ENCODE measurements around the gene TBL1X.

TBL1X gene

DNA sequence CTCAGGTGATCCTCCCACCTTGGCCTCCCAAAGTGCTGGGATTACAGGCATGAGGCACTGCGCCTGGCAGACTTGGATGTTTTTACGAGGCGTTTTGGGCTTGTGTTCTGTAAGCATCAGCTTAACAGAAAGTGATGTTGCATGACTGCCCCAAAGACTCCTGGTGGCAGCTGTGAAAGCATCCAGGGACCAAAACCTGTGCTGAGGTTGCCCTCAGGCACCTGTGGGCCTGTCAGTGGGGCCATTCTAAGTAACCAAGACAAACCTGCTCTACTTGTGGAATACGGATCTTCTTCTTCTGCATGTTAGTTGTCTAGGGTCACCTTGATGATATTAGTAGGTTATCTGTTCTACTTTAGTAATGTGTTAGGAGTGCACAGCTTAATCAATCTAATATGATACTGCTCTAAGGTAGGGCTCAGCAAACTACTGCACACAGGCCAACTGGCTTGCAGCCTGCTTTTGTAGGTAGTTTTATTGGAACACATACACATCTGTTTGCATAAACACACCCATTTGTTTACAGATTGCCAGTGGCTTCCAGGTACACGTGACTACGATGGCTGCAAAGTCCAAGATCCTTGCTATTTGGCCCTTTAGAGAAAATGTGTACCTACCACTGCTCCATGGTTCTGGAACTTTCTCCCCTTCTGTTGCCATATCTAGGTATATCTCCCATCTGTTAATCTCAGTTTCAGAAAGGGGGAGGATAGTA lies 164.1 kb downstream of the TBL1X start:
- DNase-seq (ENCODE audit: low read depth in 3 of 3), result no peak

DNA sequence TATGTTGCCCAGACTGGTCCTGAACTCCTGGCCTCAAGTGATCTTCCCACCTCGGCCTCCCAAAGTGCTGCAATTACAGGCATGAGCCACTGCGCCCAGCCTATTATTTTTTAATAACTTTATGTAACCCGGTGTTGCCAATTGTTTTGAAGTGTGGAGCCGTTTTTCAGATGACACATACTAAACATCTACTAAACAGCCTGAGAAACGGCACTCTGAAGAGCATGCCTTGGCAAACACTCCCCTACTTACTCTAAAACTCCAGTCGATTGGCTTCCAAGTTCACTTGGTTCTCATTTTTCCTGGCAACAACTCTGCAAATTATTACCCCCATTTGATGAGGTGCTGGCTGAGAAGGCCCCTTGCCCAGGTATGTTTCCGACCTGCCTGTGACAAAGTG lies 169.7 kb downstream of the TBL1X start:
- DNase-seq (ENCODE audit: low read depth in 3 of 3), result no peak

DNA sequence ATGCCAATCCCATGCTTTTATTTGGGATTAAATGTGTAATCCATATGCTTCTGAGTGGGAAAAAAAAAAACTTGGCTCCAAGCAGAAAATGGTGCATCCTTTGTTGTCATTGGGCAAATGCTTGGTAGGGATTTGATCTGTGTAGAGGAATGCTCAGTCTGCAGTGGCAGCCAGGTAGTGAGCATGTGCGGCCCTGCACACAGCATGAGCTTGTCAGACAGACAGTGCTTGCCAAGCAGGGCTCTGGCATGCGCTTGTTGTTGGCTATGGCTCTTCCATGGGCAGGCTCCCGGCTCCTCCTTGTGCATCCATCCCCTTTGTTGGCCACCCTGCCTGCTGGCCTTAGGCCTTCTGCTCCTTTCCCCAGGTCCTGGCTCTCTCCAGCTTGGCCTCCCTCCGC lies 170.5 kb downstream of the TBL1X start:
- DNase-seq (ENCODE audit: low read depth in 3 of 3), result no peak

DNA sequence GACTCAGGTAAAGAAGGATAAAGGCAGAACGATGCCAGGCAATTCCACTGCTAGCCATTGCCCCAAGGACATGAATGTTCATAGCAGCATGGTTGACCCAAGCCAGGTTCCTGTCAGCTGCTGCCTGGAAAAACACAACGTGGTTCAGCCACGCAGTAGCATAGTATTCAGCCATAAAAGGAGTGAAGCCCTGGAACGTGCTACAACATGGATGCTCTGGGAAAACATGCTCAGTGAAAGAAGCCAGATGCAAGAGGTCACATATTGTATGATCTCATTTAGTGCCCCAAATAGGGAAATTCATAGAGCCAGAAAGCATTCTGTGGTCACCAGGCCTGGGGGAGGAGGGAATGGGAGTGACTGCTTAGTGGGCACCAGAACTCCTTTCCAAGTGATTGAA lies 170.9 kb downstream of the TBL1X start:
- DNase-seq (ENCODE audit: low read depth in 3 of 3), result no peak

DNA sequence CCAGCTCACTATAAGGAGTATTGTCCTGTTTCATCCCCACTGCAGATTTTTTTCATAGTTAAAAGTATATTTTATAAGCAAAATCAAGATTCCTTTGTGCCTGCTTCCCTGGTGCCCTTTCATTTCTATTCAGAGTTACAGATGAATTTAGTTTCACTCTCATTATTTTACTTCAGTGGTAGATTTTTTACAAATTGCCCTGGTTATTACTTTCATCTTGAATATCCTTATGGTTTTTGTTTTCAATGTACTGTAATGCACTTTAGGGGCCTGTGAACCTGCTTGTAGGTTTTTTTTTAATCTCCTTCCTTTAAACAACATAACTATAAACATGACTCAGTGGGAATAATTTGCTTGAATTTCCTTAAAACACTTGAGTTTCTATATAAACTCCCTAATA lies 174.0 kb downstream of the TBL1X start:
- DNase-seq (ENCODE audit: low read depth in 3 of 3), result no peak

DNA sequence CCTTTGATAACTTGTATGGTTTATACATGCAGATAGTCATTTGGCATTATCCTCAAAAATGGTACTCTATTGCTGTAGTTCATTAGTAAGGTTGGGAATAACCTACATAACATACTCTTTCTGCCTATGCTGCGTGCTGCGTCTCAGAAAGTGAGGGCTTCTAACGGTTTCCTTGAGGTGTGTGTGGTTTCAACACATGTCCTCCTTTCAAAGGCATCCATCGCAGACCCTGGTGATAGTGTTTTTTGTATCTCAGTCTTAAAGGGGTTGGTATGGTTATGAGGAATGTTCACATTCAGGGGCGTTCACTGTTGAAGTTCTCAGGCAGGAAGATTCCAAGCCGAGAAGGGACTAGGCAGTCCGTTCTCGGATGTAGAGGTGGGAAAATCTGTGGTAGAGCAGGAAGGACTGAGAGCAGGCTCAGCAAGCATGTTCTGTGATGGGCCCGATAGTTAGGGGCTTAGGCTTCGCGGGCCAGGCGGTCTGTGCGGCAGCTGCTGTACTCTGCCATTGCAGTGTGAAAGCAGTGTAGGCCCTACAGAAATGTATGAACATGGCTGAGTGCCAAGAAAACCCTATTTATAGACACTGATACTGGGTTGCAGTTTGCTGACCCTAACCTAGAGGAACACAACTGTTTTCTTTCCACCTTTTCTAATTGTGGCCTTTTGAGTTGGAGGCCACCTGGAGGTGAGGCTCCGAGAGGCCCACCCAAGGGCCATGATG lies 177.6 kb downstream of the TBL1X start:
- DNase-seq (ENCODE audit: low read depth in 3 of 3), result no peak

DNA sequence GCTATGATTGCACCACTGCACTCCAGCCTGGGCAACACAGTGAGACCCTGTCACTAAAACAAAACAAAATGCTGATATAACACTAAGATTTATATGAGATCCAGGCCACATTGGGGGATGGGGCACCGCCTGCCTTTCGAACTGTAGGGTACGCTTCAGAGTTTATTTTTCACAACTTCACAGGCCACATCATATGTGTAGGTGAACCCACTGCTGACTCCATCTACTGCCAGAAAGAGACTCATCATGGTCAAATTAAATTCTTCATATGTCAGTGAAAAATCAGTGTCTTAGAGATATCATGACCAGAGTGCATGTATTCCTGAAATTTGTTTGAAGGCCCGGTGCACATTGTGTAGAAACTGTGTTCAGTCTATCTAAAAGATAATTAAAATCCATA lies 178.9 kb downstream of the TBL1X start:
- no peak for DNase-seq (ENCODE audit: low read depth in 3 of 3)

DNA sequence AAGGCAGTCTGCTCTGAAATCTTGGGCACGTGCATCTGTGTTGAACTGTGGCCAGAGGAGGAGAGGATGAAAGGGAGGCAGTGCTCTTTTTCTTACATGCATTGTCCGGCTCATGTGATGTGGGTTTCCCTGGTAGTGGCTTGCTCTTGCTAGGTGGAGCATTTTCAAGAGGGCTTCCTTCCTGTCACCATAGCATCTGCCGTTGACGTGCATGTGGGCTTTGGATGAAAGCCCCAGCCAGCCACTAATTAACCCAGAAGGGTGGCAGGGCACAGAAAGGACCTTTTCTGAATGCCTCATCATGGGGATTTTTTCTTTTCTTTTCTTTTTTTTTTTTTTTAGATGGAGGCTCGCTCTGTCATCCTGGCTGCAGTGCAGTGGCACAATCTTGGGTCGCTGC lies 179.5 kb downstream of the TBL1X start:
- no peak for DNase-seq (ENCODE audit: low read depth in 3 of 3)

DNA sequence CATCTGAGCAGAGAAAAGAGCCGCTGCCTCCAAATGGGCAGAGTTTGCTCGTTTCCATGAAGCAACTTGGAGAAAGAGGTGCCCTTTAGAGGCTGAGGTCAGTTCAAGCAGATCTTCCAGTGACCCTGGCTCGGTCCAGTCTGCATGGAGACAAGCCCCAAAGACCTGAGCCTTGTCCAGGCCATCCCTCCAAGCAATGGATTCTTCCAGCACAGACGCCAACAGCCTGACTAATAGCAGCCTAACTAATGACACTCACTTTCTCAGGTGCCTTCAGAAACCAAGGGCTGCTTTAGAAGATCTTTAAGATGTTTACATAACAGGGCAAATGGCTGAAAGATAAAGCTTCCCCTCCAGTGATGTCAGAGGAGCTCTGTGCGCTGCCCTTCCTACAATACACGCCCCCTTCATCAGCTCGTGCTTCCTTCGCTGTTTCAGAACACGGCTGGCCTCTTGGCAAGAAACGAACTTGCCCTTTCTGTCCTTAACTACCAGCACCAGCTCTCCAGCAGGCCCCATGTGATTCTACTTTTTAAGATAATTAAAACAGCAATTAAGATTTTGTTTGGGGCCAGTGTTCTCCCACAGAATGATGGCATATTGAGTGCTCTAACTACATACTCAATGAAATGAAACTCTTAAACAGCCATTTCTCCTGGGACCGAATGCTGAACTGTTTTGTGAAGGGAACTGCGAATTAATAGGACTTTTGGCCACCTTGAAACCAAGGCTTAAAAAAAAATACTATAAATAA lies 181.8 kb downstream of the TBL1X start:
- DNase-seq (ENCODE audit: low read depth in 3 of 3), result no peak

DNA sequence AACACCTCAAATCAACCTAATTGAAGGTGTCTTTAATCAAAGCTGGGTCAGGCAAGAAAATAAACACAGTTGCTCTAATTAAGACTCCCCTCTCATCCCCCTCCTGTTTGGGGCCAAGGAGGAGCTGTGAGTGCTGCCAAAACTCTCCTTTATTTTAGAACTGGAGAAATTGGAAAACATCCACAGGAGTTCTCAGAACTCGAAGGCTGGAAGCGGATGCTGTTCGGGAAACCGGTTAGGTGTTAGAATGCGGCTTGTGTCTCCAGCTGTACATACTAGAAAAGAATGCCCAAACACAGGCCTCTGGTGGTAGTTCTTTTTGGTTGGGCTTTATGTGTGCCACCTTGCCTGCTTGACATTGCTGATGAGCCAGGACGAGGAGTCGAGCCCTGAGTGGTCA lies 182.6 kb downstream of the TBL1X start:
- no peak for DNase-seq (ENCODE audit: low read depth in 3 of 3)

DNA sequence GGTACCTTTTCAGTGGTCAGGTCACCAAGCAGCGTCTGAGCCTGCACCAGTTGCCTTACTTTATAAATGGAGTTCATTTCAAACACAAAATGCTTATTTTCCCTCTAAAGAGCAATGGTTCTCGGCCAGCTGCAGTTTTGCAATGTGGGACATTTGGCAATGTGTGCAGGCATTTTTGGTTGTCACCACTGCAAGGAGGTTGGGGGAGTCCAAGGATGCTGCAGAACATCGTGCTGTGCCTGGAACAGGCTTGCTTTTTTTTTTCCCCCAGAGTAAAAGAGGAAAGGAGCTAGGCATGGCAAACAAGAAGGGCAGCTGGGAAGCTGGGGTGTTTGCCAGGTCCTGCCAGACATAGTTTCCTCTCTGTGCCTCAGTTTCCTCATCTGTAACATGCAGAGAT lies 185.2 kb downstream of the TBL1X start:
- DNase-seq (ENCODE audit: low read depth in 3 of 3), result no peak

DNA sequence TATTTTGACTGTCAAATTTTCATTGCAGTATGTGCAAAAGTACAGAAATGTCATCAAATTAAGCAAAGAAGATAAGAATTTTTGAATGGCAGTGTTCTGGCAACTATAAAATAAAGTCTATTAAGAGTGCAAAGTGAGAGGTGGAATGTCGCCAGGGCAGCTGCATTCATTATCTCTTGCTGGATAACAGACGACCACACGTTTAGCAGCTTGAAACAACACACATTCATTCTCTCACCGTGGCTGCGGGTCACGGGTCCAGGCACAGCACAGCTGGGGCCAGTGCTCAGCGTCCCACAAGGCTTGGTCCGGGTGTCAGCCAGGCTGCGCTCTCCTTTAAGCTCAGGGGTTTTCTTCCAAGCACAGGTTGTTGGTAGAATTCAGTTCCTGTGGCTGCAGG lies 186.9 kb downstream of the TBL1X start:
- no peak for DNase-seq (ENCODE audit: low read depth in 3 of 3)

DNA sequence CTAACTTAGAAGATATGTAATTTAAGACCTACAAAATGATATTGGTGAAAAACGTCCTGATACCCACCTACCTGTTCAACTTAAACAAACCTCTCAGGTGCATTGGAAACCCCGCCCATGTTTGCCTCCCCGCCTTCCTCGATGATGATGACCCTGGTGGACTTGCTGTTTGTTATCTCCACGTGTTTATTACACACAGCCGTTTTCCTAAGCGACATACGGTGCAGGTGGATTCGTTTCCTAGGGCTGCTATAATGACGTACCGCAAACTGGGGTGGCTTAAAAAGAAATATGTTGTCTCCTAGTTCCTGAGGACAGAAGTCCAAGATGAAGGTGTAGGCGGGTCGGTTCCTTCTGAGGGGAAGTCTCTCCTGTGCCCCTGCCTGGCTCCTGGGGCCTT lies 190.1 kb downstream of the TBL1X start:
- DNase-seq (ENCODE audit: low read depth in 3 of 3), result no peak

DNA sequence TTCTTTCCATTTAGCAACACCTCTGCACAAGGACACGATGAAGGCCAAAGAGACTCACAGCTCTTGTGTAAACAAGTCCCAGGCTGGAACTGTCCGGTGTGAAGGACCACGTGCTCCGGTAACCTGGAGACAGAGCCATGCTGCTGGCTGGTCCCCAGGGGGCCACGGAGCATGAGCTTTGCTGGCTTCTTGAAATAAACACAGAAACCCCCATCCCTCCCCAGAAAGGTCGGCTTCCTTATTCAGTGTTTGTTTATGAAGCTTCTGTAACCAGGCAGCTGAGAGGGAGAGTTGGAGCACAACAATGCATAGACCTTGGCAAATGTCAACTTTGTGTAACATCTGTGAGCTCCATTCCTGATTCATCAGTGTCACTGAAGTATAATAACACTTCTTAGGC lies 191.4 kb downstream of the TBL1X start:
- no peak for DNase-seq (ENCODE audit: low read depth in 3 of 3)

DNA sequence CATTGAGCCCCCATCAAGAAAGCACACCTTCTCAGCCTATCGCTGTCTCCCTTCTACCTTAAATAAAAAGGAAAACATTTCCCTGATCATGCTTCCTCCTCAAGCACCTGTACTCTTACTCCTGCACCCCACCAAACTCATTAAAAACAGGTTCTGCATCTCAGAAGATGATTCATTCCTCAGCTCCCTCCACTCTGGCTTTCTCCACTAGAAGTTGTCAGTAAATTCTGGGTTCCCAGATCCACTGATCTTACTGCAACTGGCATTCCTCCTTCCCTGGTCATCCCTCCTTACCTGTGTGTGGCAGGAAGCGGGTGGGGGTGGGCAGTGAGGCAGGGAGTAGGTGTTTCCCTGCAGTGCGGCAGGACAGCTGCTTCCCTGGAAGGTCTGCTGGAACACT lies 192.0 kb downstream of the TBL1X start:
- DNase-seq (ENCODE audit: low read depth in 3 of 3), result no peak

DNA sequence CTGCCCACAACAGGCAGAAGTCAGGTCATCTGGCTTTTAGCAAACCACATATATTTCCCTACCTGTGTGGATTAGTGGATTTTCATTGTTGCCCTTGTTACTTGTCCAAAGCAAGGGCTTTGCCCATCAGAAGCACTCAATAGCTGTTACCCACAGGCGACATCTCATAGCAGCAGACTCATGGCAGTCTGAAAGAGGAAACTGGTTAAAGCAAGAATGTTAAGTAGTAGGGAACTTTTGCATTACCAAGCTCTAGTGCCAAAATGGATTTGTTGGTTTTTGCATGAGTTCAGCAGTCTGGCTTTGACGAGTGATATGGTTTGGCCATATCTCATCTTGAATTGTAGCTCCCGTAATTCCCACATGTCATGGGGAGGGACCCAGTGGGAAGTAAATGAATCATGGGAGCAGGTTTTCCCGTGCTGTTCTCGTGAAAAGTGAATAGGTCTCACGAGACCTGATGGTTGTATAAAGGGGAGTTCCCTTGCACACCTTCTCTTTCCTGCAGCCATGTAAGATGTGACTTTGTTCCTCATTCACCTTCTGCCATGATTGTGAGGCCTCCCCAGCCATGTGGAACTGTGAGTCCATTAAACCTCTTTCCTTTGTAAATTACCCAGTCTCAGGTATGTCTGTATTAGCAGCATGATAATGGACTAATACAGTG lies 192.9 kb downstream of the TBL1X start:
- DNase-seq (ENCODE audit: low read depth in 3 of 3), result no peak

DNA sequence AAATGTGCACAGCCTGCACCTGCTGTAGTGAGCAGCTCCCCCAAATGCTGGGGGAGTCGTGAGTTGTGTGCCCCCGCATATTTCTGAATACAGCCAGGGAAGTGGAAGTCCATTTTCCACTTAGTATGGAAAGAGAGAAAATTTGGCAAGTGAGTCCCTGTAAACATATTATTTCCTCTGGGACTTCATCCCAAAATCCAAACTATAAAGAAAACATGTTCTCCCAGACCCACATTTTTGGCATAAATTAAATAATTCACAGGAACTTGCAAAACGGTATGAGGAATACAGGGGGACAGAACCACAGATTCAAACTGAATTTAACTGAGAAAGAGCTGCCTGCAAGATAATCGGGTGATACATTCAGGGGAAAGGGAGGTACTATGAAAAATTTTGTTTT lies 193.6 kb downstream of the TBL1X start:
- no peak for DNase-seq (ENCODE audit: low read depth in 3 of 3)

DNA sequence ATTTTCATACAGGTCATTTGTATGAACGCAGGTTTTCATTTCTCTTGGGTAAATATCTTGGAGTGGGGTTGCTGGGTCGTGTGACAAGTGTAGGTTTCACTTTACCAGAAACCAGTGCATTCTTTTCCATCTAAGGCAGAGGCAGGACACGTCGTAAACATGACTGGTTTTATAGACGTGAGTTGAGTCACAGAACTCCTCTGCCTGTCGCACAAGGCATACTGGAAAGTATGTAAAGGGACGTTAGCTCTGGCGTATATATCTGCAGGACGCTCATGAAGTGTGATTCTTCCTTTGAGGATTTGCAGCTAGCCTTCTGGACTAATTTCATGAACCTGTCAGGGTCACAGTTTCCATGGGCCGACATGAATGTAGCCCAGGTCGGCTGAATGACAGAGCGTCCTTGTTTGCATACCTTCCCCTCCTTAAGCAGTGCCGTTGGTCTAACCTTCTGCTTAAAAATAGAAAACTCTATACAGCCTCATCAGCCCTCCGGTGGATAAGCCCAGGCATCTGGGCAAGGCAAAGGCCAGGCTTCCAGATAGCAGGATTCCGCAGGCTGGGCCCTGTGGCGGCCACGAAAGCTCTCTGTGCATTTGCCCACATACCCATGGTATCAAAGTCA lies 194.8 kb downstream of the TBL1X start:
- DNase-seq (ENCODE audit: low read depth in 3 of 3), result no peak

DNA sequence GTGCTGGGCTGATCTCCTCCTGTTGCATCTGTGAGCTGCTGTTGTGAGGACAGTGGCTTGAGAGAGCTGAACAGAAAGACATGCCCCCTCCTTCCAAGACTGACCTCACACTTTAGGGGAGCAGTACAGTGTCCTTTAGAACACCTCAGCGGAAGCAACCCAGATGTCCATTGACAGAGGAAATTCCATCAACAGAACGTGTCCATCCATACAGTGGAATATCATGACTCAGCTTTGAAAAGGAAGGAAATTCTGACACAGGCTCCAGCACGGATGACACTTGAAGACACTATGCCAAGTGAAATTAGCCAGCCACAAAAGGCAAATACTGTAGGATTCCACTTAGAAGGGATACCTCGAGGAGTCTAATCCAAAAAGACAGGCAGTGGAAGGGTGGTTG lies 197.3 kb downstream of the TBL1X start:
- DNase-seq (ENCODE audit: low read depth in 3 of 3), result no peak

DNA sequence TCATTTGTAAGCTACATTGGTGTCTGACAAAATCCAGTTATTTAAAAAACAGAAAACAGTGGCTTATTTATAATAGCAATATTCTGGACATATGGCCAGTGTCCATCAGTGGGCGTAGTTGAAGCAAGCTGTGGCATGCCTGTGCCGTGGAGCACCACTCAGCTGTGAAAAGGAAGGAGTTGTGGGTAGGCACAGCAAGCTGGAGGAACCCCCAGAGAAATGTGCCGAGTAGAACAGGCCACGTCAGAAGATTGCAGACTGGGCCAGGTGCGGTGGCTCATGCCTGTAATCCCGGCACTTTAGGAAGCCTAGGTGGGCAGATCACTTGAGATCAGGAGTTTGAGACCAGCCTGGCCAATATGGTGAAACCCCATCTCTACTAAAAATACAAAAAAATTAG lies 198.4 kb downstream of the TBL1X start:
- DNase-seq (ENCODE audit: low read depth in 3 of 3), result no peak

DNA sequence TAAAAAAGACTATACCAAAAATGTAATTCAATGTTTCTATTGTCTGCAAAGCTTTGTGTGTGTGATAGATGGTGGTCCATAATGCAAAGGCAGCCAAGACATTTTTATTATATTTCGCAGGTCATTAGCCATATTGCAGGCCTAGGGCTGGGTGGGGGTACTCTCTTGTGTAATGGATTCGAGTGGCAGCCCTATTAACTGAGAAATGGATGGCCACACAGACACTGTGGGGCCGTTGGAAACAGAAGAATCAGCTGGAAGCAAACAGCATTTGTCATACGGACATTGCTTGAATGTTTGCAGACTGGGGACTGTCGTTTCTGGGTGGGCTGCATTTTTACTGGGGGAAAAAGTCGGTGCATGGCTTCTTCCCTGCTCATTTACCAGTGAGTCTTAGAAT lies 199.4 kb downstream of the TBL1X start:
- DNase-seq (ENCODE audit: low read depth in 3 of 3), result no peak

DNA sequence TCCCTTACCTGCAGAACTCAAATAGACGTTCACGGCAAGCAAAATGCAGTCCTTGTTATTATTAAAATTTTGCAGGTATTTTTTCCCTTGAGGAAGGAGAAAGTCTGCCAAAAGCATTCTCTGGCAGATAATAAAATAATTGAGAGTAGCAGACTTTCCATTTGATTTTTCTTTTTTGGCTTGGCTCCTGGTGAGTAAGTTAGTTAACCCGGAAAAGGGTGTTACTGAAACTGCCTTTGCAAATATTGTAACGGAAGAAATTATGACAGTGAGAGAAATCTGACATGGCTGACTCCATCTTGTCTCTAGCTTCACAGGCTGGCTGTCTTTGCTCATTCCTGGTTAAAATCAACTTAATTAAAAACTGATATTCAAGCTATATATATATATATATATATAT lies 200.3 kb downstream of the TBL1X start:
- no peak for DNase-seq (ENCODE audit: low read depth in 3 of 3)

All from stimulated activated CD4-positive, alpha-beta T cell treated with anti-CD3 and anti-CD28 coated beads, TNF-alpha, amount 100 ng/mL, for 4 hours (primary cell).